BLaER1 (cell line): ENCODE results near the gene TOX3.

Experiments used
- H3K27ac ChIP-seq: shearing (Covaris generic); formaldehyde crosslinking; 2 replicates; pipeline ENCODE4 v1.8.1; 2022
- H3K27me3 ChIP-seq: shearing (Covaris generic); formaldehyde crosslinking; 2 replicates; pipeline ENCODE4 v1.8.1; 2022
- H3K36me3 ChIP-seq: shearing (Covaris generic); formaldehyde crosslinking; 2 replicates; pipeline ENCODE4 v1.8.1; 2022
- H3K4me1 ChIP-seq: shearing (Covaris generic); formaldehyde crosslinking; 2 replicates; pipeline ENCODE4 v1.8.1; 2022
- H3K4me2 ChIP-seq: shearing (Covaris generic); formaldehyde crosslinking; 2 replicates; pipeline ENCODE4 v1.8.1; 2022
- H3K4me3 ChIP-seq: shearing (Covaris generic); formaldehyde crosslinking; 2 replicates; pipeline ENCODE4 v1.8.1; 2022
- H3K9ac ChIP-seq: shearing (Covaris generic); formaldehyde crosslinking; 2 replicates; pipeline ENCODE4 v1.8.1; 2022
- H3K9me3 ChIP-seq: shearing (Covaris generic); formaldehyde crosslinking; 2 replicates; pipeline ENCODE4 v1.8.1; 2022
- H4K20me1 ChIP-seq: shearing (Covaris generic); formaldehyde crosslinking; 2 replicates; pipeline ENCODE4 v1.8.1; 2022
- Cebpa-rat ChIP-seq: shearing (Covaris generic); IDR thresholded peaks from 2 replicates; pipeline ENCODE4 v1.8.1; 2022

TOX3 gene

GRCh38 chr16:52549011-52549692 lies 2.2 kb upstream of the TOX3 start:
- H3K4me2 ChIP-seq, result no peak overlapping the region

GRCh38 chr16:52548261-52549010 lies 1.5 kb upstream of the TOX3 start:
- Histone ChIP-seq H3K27me3 (peaks cover 27% of the 10 kb centered on the region), H3K4me1 (peaks cover 26% of the 10 kb centered on the region), H3K4me3 (no peak overlapping the region), H3K36me3 (no peaks in the 10 kb centered on the region), H4K20me1 (no peaks in the 10 kb centered on the region), H3K27ac (no peak overlapping the region), H3K9me3 (no peaks in the 10 kb centered on the region), H3K9ac (no peak overlapping the region), H3K4me2 (no peak overlapping the region)
- no peak for TF ChIP-seq Cebpa-rat

More at GRCh38 chr16:52549011-52549692, 2.2 kb upstream of the TOX3 start:
- Histone ChIP-seq H3K9ac (no peak overlapping the region), H3K36me3 (no peaks in the 10 kb centered on the region), H4K20me1 (no peaks in the 10 kb centered on the region), H3K4me1 (peaks cover 22% of the 10 kb centered on the region), H3K4me3 (no peak overlapping the region), H3K27ac (no peak overlapping the region), H3K9me3 (no peaks in the 10 kb centered on the region), H3K27me3 (peaks cover 27% of the 10 kb centered on the region)
- no peak for TF ChIP-seq Cebpa-rat

GRCh38 chr16:52547834-52548215 lies 882 bp upstream of the TOX3 start:
- H3K27ac ChIP-seq, result no peak overlapping the region
- no peak overlapping the region for H3K9ac ChIP-seq

GRCh38 chr16:52546291-52547003 lies 496 bp downstream of the TOX3 start:
- Histone ChIP-seq H3K27me3 (peaks cover 27% of the 10 kb centered on the region), H3K4me3 (peak overlapping the region; percentile 81), H3K4me1 (peaks cover 26% of the 10 kb centered on the region), H3K9me3 (no peaks in the 10 kb centered on the region), H3K4me2 (peak overlapping the region; percentile 97), H3K27ac (peak overlapping the region; percentile 76), H3K9ac (peak overlapping the region; percentile 78), H3K36me3 (no peaks in the 10 kb centered on the region), H4K20me1 (no peaks in the 10 kb centered on the region)
- no peak for TF ChIP-seq Cebpa-rat

More at GRCh38 chr16:52547834-52548215, 882 bp upstream of the TOX3 start:
- Histone ChIP-seq H3K4me1 (peaks cover 26% of the 10 kb centered on the region), H3K9me3 (no peaks in the 10 kb centered on the region), H3K4me2 (peak overlapping the region; percentile 72; the same call in 1 of the 2 replicates), H3K4me3 (no peak overlapping the region), H4K20me1 (no peaks in the 10 kb centered on the region), H3K36me3 (no peaks in the 10 kb centered on the region), H3K27me3 (peaks cover 27% of the 10 kb centered on the region)
- TF ChIP-seq Cebpa-rat, result no peak

- peak overlapping the region; percentile 81 for H3K4me3 ChIP-seq
- H3K27me3 ChIP-seq, result peaks cover 27% of the 10 kb centered on the region
- no peak for TF ChIP-seq Cebpa-rat
- peak overlapping the region; percentile 78; the same call in 1 of the 2 replicates for H3K9ac ChIP-seq
- H3K9me3 ChIP-seq, result no peaks in the 10 kb centered on the region
- H3K4me1 ChIP-seq, result peaks cover 26% of the 10 kb centered on the region
- H3K4me2 ChIP-seq, result peak overlapping the region; percentile 97
- H4K20me1 ChIP-seq, result no peaks in the 10 kb centered on the region
- H3K27ac ChIP-seq, result no peak overlapping the region
- H3K36me3 ChIP-seq, result no peaks in the 10 kb centered on the region
Observed at GRCh38 chr16:52545898-52546266, 1.1 kb downstream of the TOX3 start.

- Histone ChIP-seq H3K27me3 (peaks cover 27% of the 10 kb centered on the region), H3K4me2 (peak overlapping the region; percentile 97), H4K20me1 (no peaks in the 10 kb centered on the region), H3K9ac (peak overlapping the region; percentile 78; the same call in 1 of the 2 replicates), H3K4me3 (peak overlapping the region; percentile 81), H3K27ac (no peak overlapping the region), H3K9me3 (no peaks in the 10 kb centered on the region), H3K4me1 (peaks cover 26% of the 10 kb centered on the region), H3K36me3 (no peaks in the 10 kb centered on the region)
- TF ChIP-seq Cebpa-rat, result no peak
Observed at GRCh38 chr16:52545222-52545897, 1.6 kb downstream of the TOX3 start.

- H3K27ac ChIP-seq, result no peak overlapping the region
- no peaks in the 10 kb centered on the region for H3K36me3 ChIP-seq
- TF ChIP-seq Cebpa-rat, result no peak
- no peaks in the 10 kb centered on the region for H4K20me1 ChIP-seq
- peak overlapping the region; percentile 97 for H3K4me2 ChIP-seq
- no peaks in the 10 kb centered on the region for H3K9me3 ChIP-seq
- H3K4me1 ChIP-seq, result peaks cover 26% of the 10 kb centered on the region
- peak overlapping the region; percentile 81 for H3K4me3 ChIP-seq
- peak overlapping the region; percentile 78; the same call in 1 of the 2 replicates for H3K9ac ChIP-seq
- peaks cover 27% of the 10 kb centered on the region for H3K27me3 ChIP-seq
Observed at GRCh38 chr16:52544703-52545102, 2.2 kb downstream of the TOX3 start.

- H3K36me3 ChIP-seq, result no peaks in the 10 kb centered on the region
- TF ChIP-seq Cebpa-rat, result no peak
- H3K27me3 ChIP-seq, result peaks cover 27% of the 10 kb centered on the region
- no peak overlapping the region for H3K27ac ChIP-seq
- no peak overlapping the region for H3K4me2 ChIP-seq
- H3K9me3 ChIP-seq, result no peaks in the 10 kb centered on the region
- no peak overlapping the region for H3K4me3 ChIP-seq
- no peaks in the 10 kb centered on the region for H4K20me1 ChIP-seq
- H3K9ac ChIP-seq, result no peak overlapping the region
- H3K4me1 ChIP-seq, result peaks cover 26% of the 10 kb centered on the region
Observed at GRCh38 chr16:52543654-52544053, 3.3 kb downstream of the TOX3 start.

- Histone ChIP-seq H3K4me2 (no peak overlapping the region), H3K36me3 (no peaks in the 10 kb centered on the region), H3K9me3 (no peaks in the 10 kb centered on the region), H3K27me3 (peaks cover 4% of the 10 kb centered on the region; the same call in 1 of the 2 replicates), H4K20me1 (no peaks in the 10 kb centered on the region), H3K4me1 (peaks cover 22% of the 10 kb centered on the region), H3K9ac (no peak overlapping the region), H3K27ac (no peak overlapping the region), H3K4me3 (no peak overlapping the region)
- TF ChIP-seq Cebpa-rat, result no peak
Observed at GRCh38 chr16:52540910-52541309, 6.0 kb downstream of the TOX3 start.
